ENCODE measurements around the gene POLR3K. TPM values are rescaled to one million over a fixed set of nuclear protein-coding genes. Genes with fewer than 3 reads are reported as not detected.
"Not testable (repeated sequence)": the region's sequence is repeated elsewhere in the genome, so short reads cannot be mapped to it uniquely, and the experiment has no call there.

The POLR3K gene
- total RNA-seq, 1 donor from 2014 or later: 12.9 TPM

- intact Hi-C loops (cut with micrococcal nuclease); DNase-seq; ATAC-seq: not testable (repeated sequence)
Observed at GRCh38 chr16:33154-33876, 20.1 kb downstream of the POLR3K start.

- intact Hi-C loops (cut with micrococcal nuclease); DNase-seq; ATAC-seq: not testable (repeated sequence)
Observed at GRCh38 chr16:30627-31026, 22.8 kb downstream of the POLR3K start.

- ATAC-seq; DNase-seq; intact Hi-C loops (cut with micrococcal nuclease): not testable (repeated sequence)
Observed at GRCh38 chr16:25926-26348, 27.5 kb downstream of the POLR3K start.

- DNase-seq; ATAC-seq; intact Hi-C loops (cut with micrococcal nuclease): not testable (repeated sequence)
Observed at GRCh38 chr16:24151-24550, 29.3 kb downstream of the POLR3K start.

- DNase-seq; ATAC-seq; intact Hi-C loops (cut with micrococcal nuclease): not testable (repeated sequence)
Observed at GRCh38 chr16:20886-21285, 32.5 kb downstream of the POLR3K start.

- ATAC-seq; intact Hi-C loops (cut with micrococcal nuclease); DNase-seq: not testable (repeated sequence)
Observed at GRCh38 chr16:17062-17765, 36.2 kb downstream of the POLR3K start.

- intact Hi-C loops (cut with micrococcal nuclease); ATAC-seq: not testable (repeated sequence)
- DNase-seq: peak; percentile 96
Observed at GRCh38 chr16:10772-11171, 42.6 kb downstream of the POLR3K start.

GRCh38 chr16:9903-10665 is 43.3 kb downstream of the POLR3K start:
- no peak for DNase-seq
- ATAC-seq: peak; percentile 94
- intact Hi-C loops (cut with micrococcal nuclease): no loop called here

Small RNAs within 50 kb of the gene (microRNA-seq; reads per million reads assigned to microRNA genes)
- gene MIR6859-4 (ENCODE audit: borderline number of aligned reads): not detected

Other genes with a start within 250 kb of the POLR3K start
- gene SNRNP25, start 220 bp upstream of the POLR3K start, total RNA-seq: 72.8 TPM
- 20.0 TPM for gene RHBDF1, start 19.0 kb upstream of the POLR3K start, total RNA-seq
- 31.2 TPM for gene MPG, start 24.6 kb upstream of the POLR3K start, total RNA-seq
- 21.7 TPM for gene NPRL3, start 85.1 kb upstream of the POLR3K start, total RNA-seq
- not detected for gene HBZ, start 99.0 kb upstream of the POLR3K start, total RNA-seq
- gene HBM, start 112.4 kb upstream of the POLR3K start, total RNA-seq: not detected
- gene HBA2, start 119.3 kb upstream of the POLR3K start, total RNA-seq: 37.2 TPM
- 48.9 TPM for gene HBA1, start 123.1 kb upstream of the POLR3K start, total RNA-seq
- gene HBQ1, start 126.9 kb upstream of the POLR3K start, total RNA-seq: not detected
- 25.4 TPM for gene LUC7L, start 175.8 kb upstream of the POLR3K start, total RNA-seq
- gene FAM234A, start 181.2 kb upstream of the POLR3K start, total RNA-seq: 143 TPM
- gene RGS11, start 222.3 kb upstream of the POLR3K start, total RNA-seq: 14.8 TPM
- gene ARHGDIG, start 227.0 kb upstream of the POLR3K start, total RNA-seq: 14.9 TPM
- 2.6 TPM for gene PDIA2, start 229.6 kb upstream of the POLR3K start, total RNA-seq